ENCODE data around the gene UBE2C. TPM values are rescaled to one million over a fixed set of nuclear protein-coding genes. Genes with fewer than 3 reads are reported as not detected.
"Not testable (repeated sequence)": the region's sequence is repeated elsewhere in the genome, so short reads cannot be mapped to it uniquely, and the experiment has no call there.

Gene UBE2C
- total RNA-seq, 1 experiment from 2014 or later, result 606 TPM

- not testable (repeated sequence) for DNase-seq (ENCODE audit: low read depth)
Measured at GRCh38 chr20:45797955-45798354, 14.5 kb upstream of the UBE2C start.

DNA sequence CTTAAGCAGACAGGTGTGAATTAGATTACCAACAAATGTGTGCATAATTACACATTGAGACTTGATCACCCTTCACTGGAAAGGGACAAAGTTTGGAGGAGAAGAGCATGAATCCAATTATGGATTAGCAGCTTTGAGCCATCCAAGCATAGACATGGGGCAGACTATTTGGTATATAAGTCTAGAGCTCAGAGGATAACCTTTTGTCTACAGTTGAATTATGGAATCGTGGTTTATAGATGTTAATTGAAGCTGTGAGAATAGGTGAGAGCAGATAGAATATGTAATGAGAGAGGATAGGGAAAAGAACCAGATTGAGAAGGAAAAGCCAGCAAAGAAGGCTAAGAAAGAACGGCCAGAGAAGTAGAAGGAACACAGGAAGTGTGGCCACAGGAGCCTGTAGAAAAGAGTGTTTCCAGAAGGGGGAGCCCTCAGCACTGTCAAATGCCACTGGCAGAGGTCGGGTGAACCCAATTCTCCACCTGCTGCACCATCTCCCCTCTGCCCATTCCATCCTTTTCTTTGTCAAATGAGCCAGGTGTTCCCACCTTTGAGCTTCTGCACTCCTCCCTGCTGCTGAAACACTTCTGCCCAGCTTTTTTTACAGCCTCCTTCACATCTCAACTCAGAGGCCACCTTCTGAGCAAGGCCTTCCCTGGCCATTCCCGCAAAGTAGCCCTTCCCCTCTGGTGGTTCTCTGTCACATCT lies 13.4 kb upstream of the UBE2C start:
- DNase-seq (ENCODE audit: low read depth), result peak; percentile 64

DNA sequence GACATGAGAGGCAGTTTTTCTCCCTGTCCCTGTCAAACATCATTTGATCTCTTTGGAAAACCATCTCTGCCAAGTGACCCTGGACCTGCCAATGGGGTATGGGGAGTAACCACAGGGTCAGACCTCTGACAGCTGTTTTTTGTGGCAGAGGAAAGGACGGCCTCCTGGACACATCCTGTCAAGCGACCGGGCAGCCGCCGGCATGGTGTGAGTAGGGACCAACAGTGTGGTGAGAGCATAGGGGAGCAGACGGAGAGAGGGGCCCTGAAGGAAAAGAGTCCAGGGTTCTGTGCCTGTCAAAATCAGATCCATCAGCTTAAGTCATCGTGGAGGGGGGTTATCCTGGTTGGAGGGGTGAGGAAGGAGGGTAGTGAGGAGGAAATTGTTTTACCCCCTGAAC lies 10.6 kb upstream of the UBE2C start:
- no peak for DNase-seq (ENCODE audit: low read depth)

GRCh38 chr20:45810191-45810970 lies 2.1 kb upstream of the UBE2C start:
- DNase-seq (ENCODE audit: low read depth), result no peak

DNA sequence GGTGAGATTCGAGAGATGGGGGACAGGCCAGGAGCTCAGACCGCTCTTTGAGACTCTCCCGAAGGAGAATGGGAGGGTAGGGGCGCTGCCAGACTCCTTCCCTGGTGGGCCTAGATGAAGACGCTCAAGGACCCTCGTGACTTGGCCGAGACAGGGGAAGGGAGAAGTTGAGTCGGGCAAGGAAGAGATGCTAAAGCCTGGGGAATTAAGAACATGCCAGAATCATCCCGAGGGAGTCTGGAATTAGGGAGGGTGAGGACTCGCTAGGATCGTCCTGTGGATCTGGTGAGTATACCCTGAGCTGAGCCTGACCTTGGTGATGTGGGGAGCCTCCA lies 529 bp downstream of the UBE2C start:
- no peak for DNase-seq (ENCODE audit: low read depth)

DNA sequence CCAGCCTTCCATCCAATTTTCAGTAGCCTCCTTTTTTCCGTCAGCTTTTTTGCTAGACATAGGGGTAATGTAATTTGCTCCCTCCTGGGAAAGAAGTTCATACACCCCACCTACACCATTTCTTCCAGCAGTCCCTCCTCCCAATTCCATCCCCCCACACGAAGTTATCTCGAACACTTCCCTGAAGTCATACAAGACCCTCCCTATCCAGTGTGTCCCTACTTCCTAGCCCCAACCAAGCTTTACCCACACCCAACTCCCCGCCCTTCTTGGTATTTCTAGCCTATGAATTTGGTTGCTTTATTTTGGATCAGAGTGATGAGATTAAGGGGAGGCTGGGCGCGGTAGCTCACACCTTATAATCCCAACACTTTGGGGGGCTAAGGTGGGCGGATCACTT lies 1.0 kb downstream of the UBE2C start:
- DNase-seq (ENCODE audit: low read depth), result no peak

DNA sequence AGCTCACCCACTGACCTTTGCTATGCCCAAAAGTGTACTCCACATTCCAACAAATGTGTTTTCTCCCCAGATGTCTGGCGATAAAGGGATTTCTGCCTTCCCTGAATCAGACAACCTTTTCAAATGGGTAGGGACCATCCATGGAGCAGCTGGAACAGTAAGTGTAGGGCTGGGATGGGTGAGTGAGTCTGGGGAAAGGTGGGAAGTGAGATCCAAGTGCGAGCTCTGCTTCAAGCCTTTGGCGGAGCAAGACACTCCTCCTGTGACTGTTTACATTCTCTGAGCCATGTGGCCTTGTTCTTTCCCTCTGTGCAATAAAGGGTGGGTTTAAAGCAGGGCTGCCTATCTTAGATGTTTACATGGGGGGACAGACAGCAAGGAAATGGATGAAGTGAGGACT lies 1.9 kb downstream of the UBE2C start:
- DNase-seq (ENCODE audit: low read depth), result no peak

GRCh38 chr20:45816951-45817350 lies 4.5 kb downstream of the UBE2C start:
- DNase-seq (ENCODE audit: low read depth), result no peak

GRCh38 chr20:45817376-45818194 lies 5.1 kb downstream of the UBE2C start:
- peak; percentile 78 for DNase-seq (ENCODE audit: low read depth)

GRCh38 chr20:45818239-45818638 lies 5.8 kb downstream of the UBE2C start:
- no peak for DNase-seq (ENCODE audit: low read depth)

GRCh38 chr20:45819466-45819865 lies 7.0 kb downstream of the UBE2C start:
- DNase-seq (ENCODE audit: low read depth), result no peak

DNA sequence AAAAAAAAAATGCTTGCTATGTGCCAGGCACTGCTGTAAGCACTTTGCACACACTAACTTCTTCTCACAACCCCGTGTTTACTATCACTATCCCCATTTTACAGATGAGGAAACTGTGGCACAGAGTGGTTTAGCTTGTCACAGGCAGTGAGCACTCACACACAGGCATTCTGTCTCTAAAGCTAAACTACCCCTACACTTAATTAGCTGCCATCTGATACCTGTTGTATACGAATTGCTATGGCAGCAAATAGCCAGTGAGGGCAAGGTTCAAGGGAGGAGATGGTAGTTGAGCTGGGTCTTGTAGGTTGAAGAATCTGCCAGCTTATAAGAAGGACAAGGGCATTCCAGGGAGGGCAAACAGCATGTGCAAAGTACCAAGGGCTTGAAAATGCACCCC lies 9.5 kb downstream of the UBE2C start:
- no peak for DNase-seq (ENCODE audit: low read depth)

- peak; percentile 68 for DNase-seq (ENCODE audit: low read depth)
Measured at GRCh38 chr20:45822857-45823256, 10.4 kb downstream of the UBE2C start.

- peak; percentile 57 for DNase-seq (ENCODE audit: low read depth)
Measured at GRCh38 chr20:45823949-45824835, 11.7 kb downstream of the UBE2C start.

DNA sequence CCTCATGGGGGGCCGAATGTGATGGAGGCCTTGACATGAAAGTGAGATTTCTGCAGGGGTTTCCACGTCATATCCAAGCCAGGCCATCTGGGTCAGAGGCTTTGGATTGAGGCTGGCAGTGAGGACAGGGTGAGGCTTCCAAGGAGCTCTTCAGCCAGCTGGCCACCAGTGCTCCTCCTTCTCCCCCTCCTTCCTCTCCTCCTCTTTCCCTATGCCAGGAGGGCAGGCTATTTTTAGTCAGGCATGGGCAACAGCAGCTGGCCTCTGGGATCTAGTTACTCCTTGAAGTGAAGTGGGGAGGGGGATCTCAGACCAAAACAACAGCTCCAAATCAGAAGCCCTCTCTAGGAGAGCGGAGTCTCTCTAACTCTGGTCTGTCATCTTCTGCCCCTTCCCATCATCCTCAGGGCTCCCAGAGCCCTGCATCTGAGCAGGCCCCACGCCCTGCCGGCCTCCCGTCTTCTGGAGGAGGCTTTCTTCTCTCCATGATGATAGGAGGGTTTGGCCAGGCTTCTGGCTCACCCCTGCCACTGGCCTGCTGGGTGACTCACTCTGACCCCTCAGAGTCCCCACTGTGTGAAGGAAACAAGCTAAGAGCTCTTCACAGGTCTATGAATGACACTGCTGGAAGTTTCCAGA lies 14.1 kb downstream of the UBE2C start:
- peak; percentile 64 for DNase-seq (ENCODE audit: low read depth)

DNA sequence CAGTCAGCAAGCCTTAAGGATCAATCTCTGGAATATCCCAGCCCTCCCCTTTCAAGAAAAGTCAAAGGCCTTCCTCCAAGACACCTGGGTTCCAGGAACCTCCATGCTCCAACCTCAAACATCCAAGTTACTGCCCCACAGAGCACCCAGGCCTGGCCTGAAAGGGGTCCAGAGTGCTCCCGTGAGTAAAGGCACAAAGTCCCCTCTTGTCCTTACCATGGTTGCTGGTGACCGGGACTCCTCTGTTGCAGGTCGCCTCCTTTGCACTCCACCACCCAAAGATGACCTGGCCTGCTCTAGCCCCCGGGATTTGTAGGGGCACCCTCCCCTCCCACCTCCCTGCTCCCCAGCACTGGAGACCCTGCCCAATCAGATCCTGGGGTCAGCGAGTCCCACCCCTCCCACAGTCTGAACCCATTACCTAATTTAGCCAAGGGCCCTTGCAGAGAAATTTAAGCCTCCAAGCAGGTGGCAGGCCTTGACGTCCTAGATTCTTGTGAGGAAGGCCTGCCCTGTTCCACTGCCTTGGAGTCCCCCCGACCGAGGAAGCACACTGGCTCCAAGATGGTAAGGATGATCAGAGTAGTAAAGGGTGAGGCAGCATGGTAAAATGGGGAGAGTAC lies 14.7 kb downstream of the UBE2C start, which contains the start of gene TNNC2:
TNNC2 (minus strand) TSS at position 283 of the 623 bp plus-strand sequence; CDS start at position 219, 64 bp downstream.
- DNase-seq (ENCODE audit: low read depth), result no peak

DNA sequence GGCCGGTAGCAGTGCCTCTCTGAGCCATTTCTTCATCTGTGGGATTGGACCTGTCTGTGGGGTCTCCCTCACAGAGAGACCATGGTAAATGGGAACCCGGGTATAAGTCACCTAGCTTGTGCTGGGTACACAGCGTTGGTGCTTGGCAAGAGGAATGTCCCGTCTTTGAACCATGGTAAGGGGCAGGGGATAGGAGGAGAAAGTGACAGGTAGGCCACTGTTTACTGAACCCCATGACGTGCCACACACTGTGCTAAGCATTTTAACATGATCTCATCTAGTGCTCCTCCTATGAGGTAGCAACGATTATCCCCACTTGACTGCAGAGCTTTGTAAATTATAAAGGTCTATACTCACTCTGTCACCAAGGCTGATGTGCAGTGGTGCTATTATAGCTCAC lies 15.3 kb downstream of the UBE2C start:
- DNase-seq (ENCODE audit: low read depth), result no peak

- DNase-seq (ENCODE audit: low read depth), result no peak
Measured at GRCh38 chr20:45828589-45828988, 16.1 kb downstream of the UBE2C start.

GRCh38 chr20:45829673-45830106 lies 17.2 kb downstream of the UBE2C start:
- DNase-seq (ENCODE audit: low read depth), result not testable (repeated sequence)

GRCh38 chr20:45832619-45833018 lies 20.2 kb downstream of the UBE2C start:
- no peak for DNase-seq (ENCODE audit: low read depth)
